T-helper 22 cell (primary cell): ENCODE data around the gene TET3.

Experiments
- DNase-seq: peaks from one replicate; pipeline ENCODE4 v3.0.0-alpha.2; 2020; ENCODE audit warnings: low read depth

TET3 gene

GRCh38 chr2:74004212-74005182 lies 19.8 kb downstream of the TET3 start:
- no peak for DNase-seq

DNA sequence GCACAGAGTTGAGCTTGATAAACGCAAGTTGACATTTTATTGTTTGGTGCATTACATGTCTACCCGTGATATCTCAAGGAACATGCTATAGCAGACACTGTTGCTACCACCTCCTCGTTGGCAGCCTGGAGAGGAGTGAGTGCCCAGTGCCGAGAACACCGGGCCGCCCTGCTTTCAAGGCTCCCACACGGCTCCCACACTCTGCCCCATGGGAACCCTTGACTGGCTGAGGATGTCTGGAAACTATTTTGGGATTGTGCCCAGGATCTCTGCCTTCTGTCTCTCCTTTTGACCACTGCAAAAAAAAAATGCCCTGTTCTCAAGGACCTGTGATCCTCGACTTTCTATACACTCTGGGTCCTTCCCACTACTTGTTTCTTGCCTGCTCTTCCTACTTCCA lies 21.1 kb downstream of the TET3 start:
- DNase-seq = no peak

DNA sequence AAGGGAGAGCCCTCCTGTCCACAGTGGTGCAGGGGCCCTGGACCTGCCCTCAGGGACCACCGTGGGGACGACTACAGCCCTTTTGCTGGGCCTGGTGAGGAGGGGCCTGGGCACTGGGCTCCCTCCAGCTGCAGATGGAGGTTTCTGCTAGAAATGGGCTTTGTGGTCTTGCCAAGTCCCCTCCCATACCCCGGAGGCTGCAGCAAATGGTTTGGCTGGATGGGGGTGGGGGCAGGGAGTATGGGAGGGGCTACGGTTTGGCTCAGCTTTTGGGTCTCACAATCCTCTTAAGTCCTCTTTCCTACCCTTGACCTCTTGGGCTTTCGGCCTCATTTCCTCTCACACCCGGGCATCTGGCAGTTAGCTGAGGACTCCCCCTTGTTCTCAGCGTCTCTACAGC lies 21.7 kb downstream of the TET3 start:
- DNase-seq = no peak

- no peak for DNase-seq
These were observed 22.4 kb downstream of the TET3 start for GRCh38 chr2:74007121-74007520.

DNA sequence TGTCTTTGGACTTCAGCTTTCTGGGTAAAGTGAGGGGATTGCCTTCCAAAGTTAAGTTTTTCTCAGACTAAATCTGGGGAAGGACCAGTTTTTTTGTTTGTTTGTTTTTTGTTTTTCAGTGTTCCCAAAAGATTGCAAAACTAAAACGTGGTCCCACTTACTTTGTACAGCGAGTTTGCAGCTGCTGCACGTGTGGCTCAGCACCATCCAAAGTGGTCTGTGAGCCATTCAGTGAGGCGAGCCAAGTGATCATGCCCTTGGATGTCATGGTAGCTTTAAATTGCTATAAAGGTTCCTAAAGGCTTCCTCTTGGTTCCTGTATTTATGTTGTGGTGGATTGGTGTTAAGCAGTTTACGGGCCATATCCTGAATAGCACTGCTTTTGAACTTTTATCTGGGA lies 23.0 kb downstream of the TET3 start:
- no peak for DNase-seq

- DNase-seq = no peak
These were observed 24.2 kb downstream of the TET3 start for GRCh38 chr2:74008761-74009395.

- DNase-seq = no peak
These were observed 24.9 kb downstream of the TET3 start for GRCh38 chr2:74009577-74009976.

GRCh38 chr2:74010087-74010541 lies 25.4 kb downstream of the TET3 start:
- DNase-seq = no peak

DNA sequence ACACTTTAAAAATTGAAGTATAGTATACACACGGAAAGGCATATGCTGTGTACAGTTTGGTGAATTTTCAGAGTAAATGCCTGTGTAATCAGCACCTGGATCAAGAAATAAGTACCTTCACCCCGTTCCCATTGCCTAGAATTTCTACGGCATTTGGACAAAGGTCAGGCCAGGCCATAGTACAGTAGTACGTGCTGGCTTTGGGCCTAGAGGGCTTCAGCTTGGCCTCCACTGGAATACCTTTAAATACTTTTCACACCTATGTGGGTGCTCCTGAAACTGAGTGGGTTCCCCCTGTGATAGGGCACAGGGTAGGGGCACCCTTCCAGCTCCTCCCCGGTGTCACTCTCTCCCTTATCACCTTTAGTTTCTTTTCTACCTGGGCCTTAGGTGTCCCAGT lies 26.5 kb downstream of the TET3 start:
- no peak for DNase-seq

- no peak for DNase-seq
These were observed 30.1 kb downstream of the TET3 start for GRCh38 chr2:74014813-74015212.

DNA sequence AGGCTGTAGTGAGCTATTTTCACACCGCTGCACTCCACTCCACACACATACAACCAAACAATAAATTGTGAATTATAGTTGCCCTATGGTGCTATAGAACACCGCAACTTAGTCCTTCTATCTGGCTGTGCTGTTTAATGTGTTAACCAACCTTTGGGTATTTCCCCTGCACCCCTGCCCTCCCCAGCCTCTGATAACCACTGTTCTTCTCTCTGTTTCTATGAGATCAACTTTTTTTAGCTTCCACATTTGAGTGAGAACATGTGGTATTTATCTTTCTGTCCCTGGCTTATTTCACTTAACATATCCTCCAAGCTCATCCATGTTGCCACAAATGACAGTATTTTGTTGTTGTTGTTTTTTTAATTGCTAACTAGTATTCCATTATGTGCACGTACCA lies 32.5 kb downstream of the TET3 start:
- no peak for DNase-seq

DNA sequence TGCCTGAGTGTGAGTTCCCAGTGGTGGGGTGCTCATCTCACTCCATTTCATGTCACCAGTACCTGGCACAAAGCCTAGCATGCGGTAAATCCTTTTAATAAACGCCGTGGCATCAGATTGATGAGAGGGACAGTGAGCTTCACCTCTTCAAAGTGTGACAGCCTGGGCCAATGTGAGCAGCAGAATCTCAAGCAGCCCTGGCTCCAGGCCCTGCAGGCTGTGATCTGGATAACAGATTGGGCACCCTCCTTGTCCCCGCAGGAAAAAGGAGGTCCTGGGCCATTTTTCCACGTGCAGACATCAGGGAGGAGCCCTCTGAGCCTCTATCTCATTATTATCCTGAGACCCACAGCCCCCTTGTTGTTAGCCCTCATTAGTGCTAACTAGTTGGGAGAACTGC lies 34.8 kb downstream of the TET3 start:
- no peak for DNase-seq

DNA sequence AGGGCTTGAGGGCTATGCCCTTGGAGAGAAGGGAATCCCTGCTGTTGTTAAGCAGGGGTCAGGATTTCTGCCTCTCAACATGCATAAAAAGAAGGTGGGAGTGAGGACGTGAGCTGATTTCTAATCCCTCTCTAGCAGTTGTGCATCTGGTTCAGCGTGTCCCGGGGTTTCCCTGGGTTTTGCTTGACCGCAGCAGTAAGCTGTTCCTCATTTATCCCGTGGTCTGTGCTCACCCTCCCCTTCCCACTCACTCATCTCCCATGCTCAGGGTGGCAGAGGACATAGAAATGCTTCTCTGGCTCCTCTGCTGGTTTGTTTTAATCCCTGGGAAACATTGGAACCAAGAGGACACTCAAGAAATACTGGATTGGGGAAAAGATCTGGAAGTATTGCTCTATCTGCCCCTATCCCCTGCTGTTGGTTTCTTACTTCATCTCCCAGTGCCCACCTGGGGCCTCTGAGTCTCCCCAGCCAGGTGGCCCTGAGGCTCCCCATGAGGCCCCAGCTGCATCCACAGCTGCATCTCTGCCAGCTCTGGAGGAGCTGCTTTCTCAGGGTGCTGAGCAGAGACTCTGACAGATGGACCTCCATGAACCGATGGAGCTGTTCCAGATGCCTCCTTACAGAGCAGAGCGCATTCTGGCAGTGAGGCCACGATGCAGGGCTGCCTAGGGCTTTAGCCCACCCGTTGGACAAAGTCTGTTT lies 36.1 kb downstream of the TET3 start:
- no peak for DNase-seq

GRCh38 chr2:74021407-74021755 lies 36.7 kb downstream of the TET3 start:
- DNase-seq = no peak

DNA sequence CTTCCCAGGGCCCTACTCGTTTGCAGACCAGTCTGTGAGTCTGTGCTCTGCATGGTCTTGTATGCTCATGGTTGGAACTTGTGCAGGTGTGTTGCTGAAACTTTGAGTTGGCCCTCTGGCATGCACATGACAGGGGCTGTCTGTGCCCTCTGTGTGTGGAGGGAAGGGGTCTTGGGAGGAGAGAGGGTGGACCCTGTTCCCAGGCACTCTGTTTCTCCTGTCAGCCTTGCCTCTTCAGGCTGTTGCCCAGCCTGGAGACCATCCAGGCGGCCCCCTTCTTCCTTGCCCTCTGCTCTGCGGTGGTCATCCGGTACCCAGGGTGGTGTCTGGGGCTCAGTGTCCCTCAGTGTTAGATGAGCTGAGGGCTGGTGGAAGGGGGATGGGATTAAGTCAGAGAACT lies 39.5 kb downstream of the TET3 start:
- DNase-seq = no peak

- DNase-seq = no peak
These were observed 41.4 kb downstream of the TET3 start for GRCh38 chr2:74025971-74026612.

DNA sequence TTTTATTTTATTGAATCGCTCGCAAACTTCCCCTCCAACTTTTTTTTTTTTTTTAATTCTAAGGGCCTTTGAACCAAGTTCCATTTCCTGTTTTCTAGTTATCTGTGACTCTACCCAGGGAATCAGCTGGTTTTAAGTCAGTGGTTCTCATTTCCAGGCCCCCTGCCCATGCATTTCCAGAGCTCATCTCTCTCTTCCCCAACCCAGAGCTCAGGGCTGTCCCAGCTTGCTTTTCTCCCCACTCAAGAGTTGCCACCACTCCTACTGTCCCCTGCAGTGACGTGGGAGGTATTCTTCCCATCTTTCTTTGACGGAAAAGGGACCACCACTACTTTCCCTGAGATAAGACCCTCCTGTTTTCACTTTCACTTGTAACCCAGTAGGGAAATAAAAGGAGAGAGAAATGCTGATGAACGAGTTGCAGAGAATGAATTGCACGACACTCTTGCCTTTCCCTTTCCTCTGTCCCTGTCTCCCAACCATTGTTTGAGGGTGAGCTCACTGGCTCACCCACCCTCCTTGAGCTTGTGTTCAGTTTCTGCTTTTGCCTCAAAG lies 42.1 kb downstream of the TET3 start:
- DNase-seq = no peak

- no peak for DNase-seq
These were observed 42.8 kb downstream of the TET3 start for GRCh38 chr2:74027496-74027895.

GRCh38 chr2:74028290-74028689 lies 43.6 kb downstream of the TET3 start:
- no peak for DNase-seq

GRCh38 chr2:74028741-74029140 lies 44.0 kb downstream of the TET3 start:
- no peak for DNase-seq

- no peak for DNase-seq
These were observed 45.1 kb downstream of the TET3 start for GRCh38 chr2:74029714-74030397.
